ENCODE measurements around the gene PM20D2. TPM values are rescaled to one million over a fixed set of nuclear protein-coding genes. Genes with fewer than 3 reads are reported as not detected.

Gene PM20D2
- total RNA-seq, 1 experiment from 2014 or later, result 37.3 TPM

Other genes starting within 250 kb of the PM20D2 start
- 33.2 and 35.9 TPM in 2 replicates for gene RNGTT, start 182.4 kb upstream of the PM20D2 start, total RNA-seq (2014; rRNA removed; shearing (Covaris generic); ENCODE audit: low replicate concordance)
- gene PNRC1, start 65.3 kb upstream of the PM20D2 start, total RNA-seq (2014; rRNA removed; shearing (Covaris generic); ENCODE audit: low replicate concordance), result 45.3 and 72.4 TPM in 2 replicates
- gene SRSF12, start 28.0 kb upstream of the PM20D2 start, total RNA-seq (2014; rRNA removed; shearing (Covaris generic); ENCODE audit: low replicate concordance), result not detected in 2 replicates
- not detected in 2 replicates for gene GABRR1, start 71.3 kb downstream of the PM20D2 start, total RNA-seq (2014; rRNA removed; shearing (Covaris generic); ENCODE audit: low replicate concordance)
- gene GABRR2, start 169.2 kb downstream of the PM20D2 start, total RNA-seq (2014; rRNA removed; shearing (Covaris generic); ENCODE audit: low replicate concordance), result 0.11 and 0.22 TPM in 2 replicates
- 30.4 and 48.0 TPM in 2 replicates for gene UBE2J1, start 206.7 kb downstream of the PM20D2 start, total RNA-seq (2014; rRNA removed; shearing (Covaris generic); ENCODE audit: low replicate concordance)

Measured in Karpas-422 (cell line).